Kidney epithelial cell (primary cell): ENCODE measurements around the gene KIAA2012. TPM values are rescaled to one million over a fixed set of nuclear protein-coding genes. Genes with fewer than 3 reads are reported as not detected.

ENCODE experiments used
- DNase-seq: peaks from one replicate; pipeline ENCODE4 v3.0.0-alpha.2; 2010; ENCODE audit warnings: low read depth
- H3K27me3 ChIP-seq: 2 replicates; pipeline ENCODE4 v1.6.0; 2011; ENCODE audit warnings: low read length; ENCODE audit not compliant: control insufficient read depth, insufficient read depth
- H3K36me3 ChIP-seq: 2 replicates; pipeline ENCODE4 v1.5.1; 2011; ENCODE audit warnings: low read length; ENCODE audit not compliant: control insufficient read depth, insufficient read depth
- H3K4me3 ChIP-seq: 2 replicates; pipeline ENCODE4 v1.5.1; 2011; ENCODE audit warnings: low read depth, mild to moderate bottlenecking, control low read depth, low read length
- total RNA-seq: library from RNA; depleted of rRNA; stranded (reverse); fragments of >200 nt; gene quantifications from 2 replicates; pipeline ENCODE4 v1.2.3, GENCODE V29; 2015
- TF ChIP-seq, protein P1 (sequence below): IDR thresholded peaks from 2 replicates; pipeline ENCODE4 v1.5.1; 2011; ENCODE audit warnings: mild to moderate bottlenecking, moderate library complexity, low read length, control low read depth, inconsistent platforms; ENCODE audit not compliant: insufficient read depth, poor library complexity, severe bottlenecking

Gene KIAA2012
- total RNA-seq, 1 donor from 2014 or later, result not detected

DNA sequence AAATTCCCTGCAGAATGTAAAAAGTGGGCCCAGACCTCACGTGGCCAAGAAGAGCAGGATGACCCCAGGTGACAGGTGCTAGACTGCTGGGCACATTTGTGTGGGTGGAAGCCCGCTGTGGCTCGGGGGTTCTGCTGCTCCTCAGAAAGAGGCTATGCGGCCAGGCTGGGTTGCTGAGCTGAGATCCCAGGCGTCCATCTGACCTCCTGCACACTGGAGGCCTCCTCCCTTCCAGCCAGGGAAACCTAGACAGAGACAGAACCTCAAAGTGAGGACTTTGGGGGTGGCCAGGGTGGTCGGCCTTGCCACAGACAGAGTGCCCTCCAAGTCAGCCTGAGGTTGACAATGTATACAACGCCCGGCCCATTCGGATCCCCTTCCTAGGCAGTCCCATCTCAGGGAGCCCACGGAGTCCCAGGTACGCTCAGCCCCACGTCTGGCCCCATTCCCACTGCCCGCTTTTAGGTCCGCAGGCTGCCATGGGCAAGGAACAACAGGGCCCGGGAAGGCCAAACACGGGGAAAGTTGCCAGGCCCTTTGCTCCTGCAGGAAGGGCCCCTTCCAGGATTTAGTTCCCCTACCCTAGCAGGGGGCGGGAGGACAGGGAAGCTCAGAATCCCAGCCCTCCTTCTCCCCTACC is 75.6 kb downstream of the KIAA2012 start:
- Histone ChIP-seq H3K4me3 (no peak overlapping the region), H3K36me3 (no peaks in the 10 kb centered on the region), H3K27me3 (no peaks in the 10 kb centered on the region)
- TF ChIP-seq, protein P1, sequence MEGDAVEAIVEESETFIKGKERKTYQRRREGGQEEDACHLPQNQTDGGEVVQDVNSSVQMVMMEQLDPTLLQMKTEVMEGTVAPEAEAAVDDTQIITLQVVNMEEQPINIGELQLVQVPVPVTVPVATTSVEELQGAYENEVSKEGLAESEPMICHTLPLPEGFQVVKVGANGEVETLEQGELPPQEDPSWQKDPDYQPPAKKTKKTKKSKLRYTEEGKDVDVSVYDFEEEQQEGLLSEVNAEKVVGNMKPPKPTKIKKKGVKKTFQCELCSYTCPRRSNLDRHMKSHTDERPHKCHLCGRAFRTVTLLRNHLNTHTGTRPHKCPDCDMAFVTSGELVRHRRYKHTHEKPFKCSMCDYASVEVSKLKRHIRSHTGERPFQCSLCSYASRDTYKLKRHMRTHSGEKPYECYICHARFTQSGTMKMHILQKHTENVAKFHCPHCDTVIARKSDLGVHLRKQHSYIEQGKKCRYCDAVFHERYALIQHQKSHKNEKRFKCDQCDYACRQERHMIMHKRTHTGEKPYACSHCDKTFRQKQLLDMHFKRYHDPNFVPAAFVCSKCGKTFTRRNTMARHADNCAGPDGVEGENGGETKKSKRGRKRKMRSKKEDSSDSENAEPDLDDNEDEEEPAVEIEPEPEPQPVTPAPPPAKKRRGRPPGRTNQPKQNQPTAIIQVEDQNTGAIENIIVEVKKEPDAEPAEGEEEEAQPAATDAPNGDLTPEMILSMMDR, result no peak
- no peak for DNase-seq

DNA sequence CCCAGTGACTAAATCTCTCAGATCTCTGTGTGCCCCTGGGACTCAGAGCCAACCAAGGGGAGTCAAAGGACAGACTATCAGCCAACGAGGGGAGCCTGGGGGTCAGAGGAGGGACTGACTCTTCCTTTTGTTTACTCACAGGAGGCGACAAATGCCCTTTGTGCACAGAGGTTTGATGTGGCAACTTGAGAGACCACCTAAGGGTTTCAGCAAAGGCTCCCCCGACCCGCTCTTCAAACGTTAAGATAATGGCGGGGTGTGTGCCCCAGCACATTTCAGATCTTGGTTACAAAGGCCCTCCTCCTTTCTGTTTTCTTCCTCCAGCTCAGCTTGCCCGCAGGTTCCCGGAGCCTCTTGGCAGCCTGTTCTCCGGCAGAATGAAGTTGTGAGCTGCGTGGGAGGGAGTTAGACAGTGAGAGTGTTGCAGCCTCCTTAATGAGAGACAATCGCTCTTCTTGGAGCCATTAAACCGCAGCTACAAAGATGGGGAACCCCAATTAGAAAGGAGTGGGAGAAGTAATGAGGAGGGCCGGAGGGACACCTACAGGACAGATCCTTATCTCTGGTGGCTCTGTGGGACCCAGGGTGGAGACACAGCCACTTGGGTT is 76.2 kb downstream of the KIAA2012 start:
- DNase-seq, result no peak
- no peaks in the 10 kb centered on the region for H3K36me3 ChIP-seq
- TF ChIP-seq, protein P1, result no peak

DNA sequence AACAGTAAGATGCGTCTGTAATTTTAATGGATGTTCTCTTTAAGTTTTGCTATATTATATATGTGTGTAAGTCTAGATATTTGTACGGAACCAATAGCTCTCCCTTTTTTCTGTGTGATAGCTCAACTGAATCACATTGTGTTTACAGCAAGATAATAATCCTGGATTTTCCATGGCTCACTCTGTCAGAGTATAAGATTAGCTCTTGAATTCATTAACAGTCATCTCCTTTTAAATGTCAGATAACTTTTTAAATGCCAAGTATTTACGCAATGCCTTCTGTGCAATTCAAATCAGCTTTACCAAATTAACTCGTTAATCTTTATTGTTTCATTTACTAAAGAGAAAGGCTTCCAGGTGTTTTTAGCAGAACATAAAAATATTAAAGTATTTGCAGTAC is 76.9 kb downstream of the KIAA2012 start:
- no peak overlapping the region for H3K4me3 ChIP-seq
- H3K36me3 ChIP-seq, result no peaks in the 10 kb centered on the region
- TF ChIP-seq, protein P1, result no peak
- no peak for DNase-seq
- H3K27me3 ChIP-seq, result no peaks in the 10 kb centered on the region

More for the DNA sequence above, 76.2 kb downstream of the KIAA2012 start:
- Histone ChIP-seq H3K4me3 (no peak overlapping the region), H3K27me3 (no peaks in the 10 kb centered on the region)

DNA sequence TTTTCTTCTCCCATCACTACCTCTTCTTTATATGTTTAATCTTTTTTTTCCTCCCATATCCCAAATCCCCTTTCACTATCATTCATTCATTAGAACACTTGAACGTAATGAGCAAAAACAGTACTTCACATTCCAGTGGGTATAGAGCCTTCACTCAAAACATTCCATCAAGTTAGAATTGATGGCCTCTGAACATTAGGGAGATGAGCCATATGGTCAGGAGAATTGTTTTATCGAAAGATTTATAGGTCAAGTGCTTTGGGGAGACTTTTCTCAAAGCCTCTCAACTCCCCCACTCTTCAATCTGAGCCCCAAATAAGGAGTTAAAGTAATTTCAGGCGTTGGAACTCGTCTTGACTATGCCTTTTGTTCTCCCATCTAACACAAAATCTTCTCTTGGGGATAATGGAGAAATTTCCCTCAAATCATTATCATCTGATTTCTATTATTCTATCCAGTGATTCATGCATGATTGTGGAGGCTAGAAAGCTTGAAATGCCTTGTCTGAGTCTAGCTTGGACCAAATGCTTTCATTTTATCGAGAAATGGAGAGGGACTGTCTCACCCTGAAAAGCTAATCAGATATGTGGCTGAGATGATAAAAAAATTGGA is 79.2 kb downstream of the KIAA2012 start:
- Histone ChIP-seq H3K27me3 (no peaks in the 10 kb centered on the region), H3K36me3 (no peaks in the 10 kb centered on the region), H3K4me3 (no peak overlapping the region)
- TF ChIP-seq, protein P1, result no peak
- DNase-seq, result no peak

DNA sequence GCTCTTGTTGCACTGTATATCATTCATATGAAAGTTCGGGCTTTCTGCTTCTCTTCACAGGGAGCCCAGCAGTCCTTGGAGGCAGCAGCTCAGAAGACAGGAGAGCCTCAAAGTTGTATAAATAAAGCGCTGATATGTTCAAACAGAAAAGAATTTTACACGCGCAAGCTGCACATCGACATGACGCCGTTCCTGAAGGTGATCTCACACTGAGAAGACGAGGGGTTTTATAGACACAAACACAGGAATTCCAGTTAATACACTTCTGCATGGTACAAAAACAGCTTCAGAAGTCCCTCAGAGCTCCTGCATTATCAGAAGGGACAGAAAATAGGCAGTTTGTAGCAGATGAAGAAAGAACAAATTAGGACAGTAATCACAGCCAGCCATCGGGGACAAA is 81.6 kb downstream of the KIAA2012 start:
- TF ChIP-seq, protein P1, result no peak
- no peaks in the 10 kb centered on the region for H3K36me3 ChIP-seq

More for the DNA sequence above, 81.6 kb downstream of the KIAA2012 start:
- Histone ChIP-seq H3K27me3 (no peaks in the 10 kb centered on the region), H3K4me3 (no peak overlapping the region)
- DNase-seq, result no peak
